GM21737 (cell line): ENCODE results near the gene TEX14.
"Not testable (repeated sequence)": the region's sequence is repeated elsewhere in the genome, so short reads cannot be mapped to it uniquely, and the experiment has no call there.

Experiments used
- ATAC-seq: cut with Tn5 transposase; IDR thresholded peaks from one replicate; pipeline ENCODE4 v1.9.1; 2021; ENCODE audit warnings: mild to moderate bottlenecking, moderate library complexity; ENCODE audit not compliant: unreplicated experiment

TEX14 gene

GRCh38 chr17:58690033-58690432 lies 1.8 kb downstream of the TEX14 start:
- not testable (repeated sequence) for ATAC-seq

- no peak for ATAC-seq
These were observed 3.3 kb downstream of the TEX14 start for GRCh38 chr17:58688521-58688920.

GRCh38 chr17:58686980-58687379 lies 4.9 kb downstream of the TEX14 start:
- no peak for ATAC-seq

GRCh38 chr17:58684462-58684861 lies 7.4 kb downstream of the TEX14 start:
- not testable (repeated sequence) for ATAC-seq

- no peak for ATAC-seq
These were observed 7.8 kb downstream of the TEX14 start for GRCh38 chr17:58684003-58684402.

- no peak for ATAC-seq
These were observed 11.8 kb downstream of the TEX14 start for GRCh38 chr17:58680038-58680369.

GRCh38 chr17:58679263-58680037 lies 12.4 kb downstream of the TEX14 start:
- ATAC-seq, result no peak

- ATAC-seq, result not testable (repeated sequence)
These were observed 13.6 kb downstream of the TEX14 start for GRCh38 chr17:58678287-58678686.

GRCh38 chr17:58677194-58677880 lies 14.5 kb downstream of the TEX14 start:
- no peak for ATAC-seq

GRCh38 chr17:58671969-58672368 lies 19.9 kb downstream of the TEX14 start:
- no peak for ATAC-seq

- no peak for ATAC-seq
These were observed 22.0 kb downstream of the TEX14 start for GRCh38 chr17:58669853-58670252.

- no peak for ATAC-seq
These were observed 23.3 kb downstream of the TEX14 start for GRCh38 chr17:58668598-58668935.

GRCh38 chr17:58667934-58668597 lies 23.8 kb downstream of the TEX14 start:
- no peak for ATAC-seq

- no peak for ATAC-seq
These were observed 25.0 kb downstream of the TEX14 start for GRCh38 chr17:58666858-58667267.

- no peak for ATAC-seq
These were observed 25.6 kb downstream of the TEX14 start for GRCh38 chr17:58665946-58666857.

- ATAC-seq, result no peak
These were observed 27.5 kb downstream of the TEX14 start for GRCh38 chr17:58664302-58664701.

- no peak for ATAC-seq
These were observed 30.3 kb downstream of the TEX14 start for GRCh38 chr17:58661499-58661898.

- no peak for ATAC-seq
These were observed 31.2 kb downstream of the TEX14 start for GRCh38 chr17:58660621-58661020.

GRCh38 chr17:58659714-58660084 lies 32.1 kb downstream of the TEX14 start:
- ATAC-seq, result not testable (repeated sequence)

- peak; percentile 73 for ATAC-seq
These were observed 32.8 kb downstream of the TEX14 start for GRCh38 chr17:58658804-58659713.
